A549 (cell line): ENCODE measurements around the gene XRCC4. TPM values are rescaled to one million over a fixed set of nuclear protein-coding genes. Genes with fewer than 3 reads are reported as not detected.

Experiments
- ATAC-seq, 2 experiments: fragments of 200-7000 bp in 1 of 2; fragments of >200 bp in 1 of 2; cut with Nextera tagmentation in 1 of 2; cut with Tn5 transposase in 1 of 2; 3 replicates each; pipeline versions ENCODE4 v1.8.0 to v1.9.1; 2018 to 2020; ENCODE audit warnings: mild to moderate bottlenecking in 1 of 2, moderate library complexity in 1 of 2
- CTCF ChIA-PET: fragments of 300-600 bp; sonication (Branson Sonifier 250); formaldehyde crosslinking; extraction: SDS; loops from one replicate; lab custom pipeline; 2021; ENCODE audit warnings: antibody characterized with exemption, inconsistent platforms; lab: Yijun Ruan, JAX
- POLR2A ChIA-PET: fragments of 350-600 bp; formaldehyde crosslinking; extraction: SDS; loops from one replicate; lab custom pipeline; 2021; ENCODE audit warnings: antibody characterized with exemption, inconsistent platforms; lab: Yijun Ruan, JAX
- DNase-seq, 2 experiments: peaks; one replicate each; pipeline versions ENCODE4 v3.0.0 to v3.0.0-alpha.2; 2011 to 2016; ENCODE audit warnings: low read depth in 1 of 2, low spot score in 1 of 2
- FAIRE-seq: peaks from 2 replicates; lab custom pipeline; 2011; peaks lifted over from hg19 to GRCh38; lab: Jason Lieb, UNC
- H3K27ac ChIP-seq, 2 experiments: fragments of >200 bp; sonication (Bioruptor Twin); formaldehyde crosslinking; 3 replicates each; pipeline ENCODE4 v1.5.1; 2016 to 2017
- H3K4me1 ChIP-seq: fragments of >200 bp; sonication (Bioruptor Twin); formaldehyde crosslinking; 3 replicates; pipeline ENCODE4 v1.6.1; 2016
- H3K4me2 ChIP-seq: fragments of >200 bp; sonication (Bioruptor Twin); formaldehyde crosslinking; 3 replicates; pipeline ENCODE4 v1.6.1; 2016
- H3K4me3 ChIP-seq: fragments of >200 bp; sonication (Bioruptor Twin); formaldehyde crosslinking; 3 replicates; pipeline ENCODE4 v1.5.1; 2016
- H3K9me3 ChIP-seq: fragments of >200 bp; sonication (Bioruptor Twin); formaldehyde crosslinking; 3 replicates; pipeline ENCODE4 v1.6.1; 2016
- CBX2 ChIP-seq: fragments of 200-600 bp; sonication (generic); IDR thresholded peaks from 2 replicates; pipeline ENCODE4 v1.6.1; 2016; ENCODE audit warnings: low read depth, mild to moderate bottlenecking, borderline replicate concordance
- CHD4 ChIP-seq: fragments of 200-600 bp; sonication (generic); IDR thresholded peaks from 2 replicates; pipeline ENCODE4 v1.6.1; 2016; ENCODE audit warnings: antibody characterized with exemption, mild to moderate bottlenecking, borderline replicate concordance
- KDM5A ChIP-seq: fragments of 200-600 bp; sonication (generic); IDR thresholded peaks from 2 replicates; pipeline ENCODE4 v1.6.1; 2016; ENCODE audit warnings: antibody characterized with exemption, mild to moderate bottlenecking
- MAFK ChIP-seq: fragments of 450-650 bp; IDR thresholded peaks from 2 replicates; pipeline ENCODE4 v1.6.1; 2014; ENCODE audit not compliant: partially characterized antibody
- NFE2L2 ChIP-seq: fragments of 150-350 bp; conservative IDR thresholded peaks from 2 replicates; pipeline ENCODE4 v1.6.1; 2014; ENCODE audit warnings: low read length
- NR3C1 ChIP-seq: fragments of >200 bp; sonication (Bioruptor Twin); formaldehyde crosslinking; IDR thresholded peaks from 3 replicates; pipeline ENCODE4 v1.6.1; 2017
- RAD21 ChIP-seq, 2 experiments: fragments of >200 bp in 1 of 2; sonication (Bioruptor Twin) in 1 of 2; formaldehyde crosslinking in 1 of 2; IDR thresholded peaks in 1 of 2; conservative IDR thresholded peaks in 1 of 2; 2 replicates in 1 of 2; 3 replicates in 1 of 2; pipeline ENCODE4 v1.6.1; 2012 to 2018; ENCODE audit warnings: inconsistent platforms in 1 of 2
- SMC3 ChIP-seq: fragments of >200 bp; sonication (Bioruptor Twin); formaldehyde crosslinking; IDR thresholded peaks from 3 replicates; pipeline ENCODE4 v1.6.1; 2018; ENCODE audit warnings: inconsistent platforms
- TP53 ChIP-seq: fragments of 250-450 bp; sonication (Bioruptor Pico); IDR thresholded peaks from 2 replicates; pipeline ENCODE4 v1.5.0; 2021; ENCODE audit warnings: mild to moderate bottlenecking, moderate library complexity
- ZNF302 ChIP-seq: fragments of 250-450 bp; sonication (Bioruptor Pico); IDR thresholded peaks from 2 replicates; pipeline ENCODE4 v1.9.0; 2021; ENCODE audit warnings: inconsistent platforms, mild to moderate bottlenecking, moderate library complexity
- WGBS: methylation state at CpG from one replicate; pipeline ENCODE4 v1.1.6; 2017; ENCODE audit errors: missing lambda C conversion rate; 5-methylcytosine and 5-hydroxymethylcytosine counted together
- polyA plus RNA-seq, 4 experiments: library from polyadenylated mRNA; depleted of rRNA in 3 of 4; stranded (reverse); fragments of >200 nt; fragmentation: RNase III in 1 of 4; extraction: RNeasy Plus Mini Kit Qiagen cat#74134 plus additional on column Dnase treatment in 1 of 4; gene quantifications; 2 replicates in 3 of 4; 3 replicates in 1 of 4; pipeline ENCODE4 v1.2.3, GENCODE V29; 2011 to 2017
- TF ChIP-seq, protein P1 (sequence below): fragments of >200 bp; sonication (Bioruptor Twin); formaldehyde crosslinking; IDR thresholded peaks from 3 replicates; pipeline ENCODE4 v1.5.1; 2016
- TF ChIP-seq, protein P2 (sequence below): fragments of 250-450 bp; sonication (Bioruptor Pico); IDR thresholded peaks from 2 replicates; pipeline ENCODE4 v1.5.0; 2021; ENCODE audit warnings: mild to moderate bottlenecking, moderate library complexity, borderline replicate concordance
- TF ChIP-seq, protein P3 (sequence below): IDR thresholded peaks from 2 replicates; pipeline ENCODE4 v1.6.1; 2012
- TF ChIP-seq, protein P4 (sequence below): fragments of 200-600 bp; sonication (generic); IDR thresholded peaks from 2 replicates; pipeline ENCODE4 v1.6.1; 2016; ENCODE audit warnings: antibody characterized with exemption, mild to moderate bottlenecking, moderate library complexity
- TF ChIP-seq, protein P5 (sequence below): fragments of 450-650 bp; IDR thresholded peaks from 2 replicates; pipeline ENCODE4 v1.6.1; 2014; ENCODE audit warnings: antibody characterized with exemption
- TF ChIP-seq, protein P6 (sequence below): fragments of >200 bp; sonication (Bioruptor Twin); formaldehyde crosslinking; IDR thresholded peaks from 3 replicates; pipeline ENCODE4 v1.6.1; 2016

Gene XRCC4
- polyA plus RNA-seq, 2 of the 4 experiments (the other 2 are of a cell fraction) = 14.3 to 14.8 TPM

DNA sequence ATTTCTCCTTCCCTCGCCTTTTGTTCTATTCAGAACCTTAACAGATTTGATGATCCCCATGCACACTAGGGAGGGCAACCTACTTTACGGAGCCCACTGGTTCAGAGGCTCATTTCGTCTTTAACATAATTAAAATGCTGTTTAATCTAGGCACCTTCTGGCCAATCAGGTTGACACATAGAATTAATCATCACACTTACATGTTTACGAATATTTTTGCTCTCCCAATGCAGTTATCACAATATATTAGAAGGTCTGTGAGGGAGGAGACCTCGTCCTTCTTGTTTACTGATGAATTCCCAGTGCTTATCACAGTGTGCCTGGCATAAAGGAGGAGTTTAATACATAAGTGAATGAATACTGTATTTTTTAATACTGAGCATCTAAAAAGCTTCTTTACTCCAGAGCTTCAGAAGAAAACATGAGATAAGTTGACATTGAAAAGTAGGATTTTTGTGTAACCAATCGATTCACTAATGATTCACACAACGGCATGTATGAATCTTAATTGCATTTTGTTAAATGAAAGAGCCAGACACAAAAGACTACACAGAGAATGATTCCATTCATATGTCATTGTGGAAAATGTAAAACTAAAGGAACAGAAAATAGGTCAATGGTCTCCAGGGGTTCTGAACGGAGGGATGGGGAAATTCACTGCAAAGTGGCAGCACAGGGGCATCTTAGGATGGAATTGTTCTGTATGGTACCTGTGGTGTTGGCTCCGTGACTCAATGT is 315.6 kb downstream of the XRCC4 start:
- no peak for ATAC-seq
- no peaks in the 10 kb centered on the region for H3K9me3 ChIP-seq
- no peak for FAIRE-seq
- DNase-seq = no peak
- no peak overlapping the region for H3K4me2 ChIP-seq
- TF ChIP-seq, protein P1, sequence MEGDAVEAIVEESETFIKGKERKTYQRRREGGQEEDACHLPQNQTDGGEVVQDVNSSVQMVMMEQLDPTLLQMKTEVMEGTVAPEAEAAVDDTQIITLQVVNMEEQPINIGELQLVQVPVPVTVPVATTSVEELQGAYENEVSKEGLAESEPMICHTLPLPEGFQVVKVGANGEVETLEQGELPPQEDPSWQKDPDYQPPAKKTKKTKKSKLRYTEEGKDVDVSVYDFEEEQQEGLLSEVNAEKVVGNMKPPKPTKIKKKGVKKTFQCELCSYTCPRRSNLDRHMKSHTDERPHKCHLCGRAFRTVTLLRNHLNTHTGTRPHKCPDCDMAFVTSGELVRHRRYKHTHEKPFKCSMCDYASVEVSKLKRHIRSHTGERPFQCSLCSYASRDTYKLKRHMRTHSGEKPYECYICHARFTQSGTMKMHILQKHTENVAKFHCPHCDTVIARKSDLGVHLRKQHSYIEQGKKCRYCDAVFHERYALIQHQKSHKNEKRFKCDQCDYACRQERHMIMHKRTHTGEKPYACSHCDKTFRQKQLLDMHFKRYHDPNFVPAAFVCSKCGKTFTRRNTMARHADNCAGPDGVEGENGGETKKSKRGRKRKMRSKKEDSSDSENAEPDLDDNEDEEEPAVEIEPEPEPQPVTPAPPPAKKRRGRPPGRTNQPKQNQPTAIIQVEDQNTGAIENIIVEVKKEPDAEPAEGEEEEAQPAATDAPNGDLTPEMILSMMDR = no peak
- TF ChIP-seq, protein P2, sequence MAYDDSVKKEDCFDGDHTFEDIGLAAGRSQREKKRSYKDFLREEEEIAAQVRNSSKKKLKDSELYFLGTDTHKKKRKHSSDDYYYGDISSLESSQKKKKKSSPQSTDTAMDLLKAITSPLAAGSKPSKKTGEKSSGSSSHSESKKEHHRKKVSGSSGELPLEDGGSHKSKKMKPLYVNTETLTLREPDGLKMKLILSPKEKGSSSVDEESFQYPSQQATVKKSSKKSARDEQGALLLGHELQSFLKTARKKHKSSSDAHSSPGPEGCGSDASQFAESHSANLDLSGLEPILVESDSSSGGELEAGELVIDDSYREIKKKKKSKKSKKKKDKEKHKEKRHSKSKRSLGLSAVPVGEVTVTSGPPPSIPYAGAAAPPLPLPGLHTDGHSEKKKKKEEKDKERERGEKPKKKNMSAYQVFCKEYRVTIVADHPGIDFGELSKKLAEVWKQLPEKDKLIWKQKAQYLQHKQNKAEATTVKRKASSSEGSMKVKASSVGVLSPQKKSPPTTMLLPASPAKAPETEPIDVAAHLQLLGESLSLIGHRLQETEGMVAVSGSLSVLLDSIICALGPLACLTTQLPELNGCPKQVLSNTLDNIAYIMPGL (CRISPR knock-in tag) = no peak
- TF ChIP-seq TP53 (CRISPR knock-in tag) = no peak
- no peak for TF ChIP-seq SMC3
- TF ChIP-seq CHD4 = no peak
- no peak for TF ChIP-seq ZNF302
- TF ChIP-seq CBX2 = no peak
- TF ChIP-seq RAD21 (conservative IDR thresholded peaks at IDR 0.05 in 1 of 2, IDR thresholded peaks at IDR 0.05 in 1 of 2) = no peak
- TF ChIP-seq NFE2L2 = no peak
- TF ChIP-seq KDM5A = no peak
- TF ChIP-seq NR3C1 = no peak
- TF ChIP-seq, all 56 proteins: peak for 0
- ChIA-PET POLR2A (no interaction called here), CTCF (interaction anchor here (1.7 kb wide), 1 partner anchor 10 kb away, joined by 3 read pairs; no protein-coding TSS in a partner anchor)
- 63% methylated on average over 9 of the region's 9 CpGs for WGBS
- peaks cover 8% of the 10 kb centered on the region; the same call in 1 of the 3 replicates for H3K4me1 ChIP-seq
- H3K4me3 ChIP-seq = no peak overlapping the region
- H3K27ac ChIP-seq = no peak overlapping the region

DNA sequence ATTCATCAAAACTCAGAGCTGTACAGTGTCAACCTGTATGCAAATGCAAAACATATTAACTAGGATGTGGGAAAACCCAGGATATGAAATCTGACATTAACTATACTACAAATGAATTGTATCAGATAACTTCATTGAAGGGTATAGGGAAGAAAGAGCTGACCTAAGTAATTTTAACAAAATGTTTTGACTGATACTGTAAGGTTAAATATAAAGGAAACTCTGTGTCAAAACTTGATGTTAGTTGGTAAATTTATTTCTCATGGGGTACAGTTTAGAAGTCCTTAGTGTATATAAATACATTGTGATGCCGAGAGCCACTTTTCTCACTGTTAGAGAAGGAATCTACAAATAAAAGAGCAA is 316.1 kb downstream of the XRCC4 start:
- no peak for ATAC-seq
- Histone ChIP-seq H3K4me2 (no peak overlapping the region), H3K4me1 (peaks cover 4% of the 10 kb centered on the region; the same call in 1 of the 3 replicates), H3K4me3 (no peak overlapping the region), H3K9me3 (no peaks in the 10 kb centered on the region), H3K27ac (no peak overlapping the region)
- CTCF ChIA-PET = interaction anchor here (1.7 kb wide), 1 partner anchor 10 kb away, joined by 3 read pairs; no protein-coding TSS in a partner anchor
- 83% methylated on average over 1 of the region's 1 CpG for WGBS
- POLR2A ChIA-PET = no interaction called here
- DNase-seq = no peak
- no peak for FAIRE-seq
- TF ChIP-seq MAFK = peak; percentile 72
- TF ChIP-seq, protein P3, sequence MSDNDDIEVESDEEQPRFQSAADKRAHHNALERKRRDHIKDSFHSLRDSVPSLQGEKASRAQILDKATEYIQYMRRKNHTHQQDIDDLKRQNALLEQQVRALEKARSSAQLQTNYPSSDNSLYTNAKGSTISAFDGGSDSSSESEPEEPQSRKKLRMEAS = no peak

DNA sequence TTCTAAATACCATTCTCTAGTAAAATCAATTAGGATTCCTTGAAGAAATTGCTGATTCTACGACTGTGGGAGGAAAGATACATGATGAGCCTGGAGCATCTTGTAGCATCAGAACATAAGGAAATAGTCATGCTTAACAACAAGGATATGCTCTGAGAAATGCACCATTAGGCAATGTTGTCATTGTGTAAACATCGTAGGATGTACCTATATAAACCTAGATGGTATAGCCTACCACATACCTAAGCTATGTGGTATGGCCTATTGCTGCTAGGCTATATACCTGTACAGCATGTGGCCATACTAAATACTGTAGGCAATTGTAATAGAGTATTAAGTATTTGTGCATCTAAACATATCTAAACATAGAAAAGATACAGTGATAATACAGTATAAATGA is 316.8 kb downstream of the XRCC4 start:
- TF ChIP-seq, protein P4, sequence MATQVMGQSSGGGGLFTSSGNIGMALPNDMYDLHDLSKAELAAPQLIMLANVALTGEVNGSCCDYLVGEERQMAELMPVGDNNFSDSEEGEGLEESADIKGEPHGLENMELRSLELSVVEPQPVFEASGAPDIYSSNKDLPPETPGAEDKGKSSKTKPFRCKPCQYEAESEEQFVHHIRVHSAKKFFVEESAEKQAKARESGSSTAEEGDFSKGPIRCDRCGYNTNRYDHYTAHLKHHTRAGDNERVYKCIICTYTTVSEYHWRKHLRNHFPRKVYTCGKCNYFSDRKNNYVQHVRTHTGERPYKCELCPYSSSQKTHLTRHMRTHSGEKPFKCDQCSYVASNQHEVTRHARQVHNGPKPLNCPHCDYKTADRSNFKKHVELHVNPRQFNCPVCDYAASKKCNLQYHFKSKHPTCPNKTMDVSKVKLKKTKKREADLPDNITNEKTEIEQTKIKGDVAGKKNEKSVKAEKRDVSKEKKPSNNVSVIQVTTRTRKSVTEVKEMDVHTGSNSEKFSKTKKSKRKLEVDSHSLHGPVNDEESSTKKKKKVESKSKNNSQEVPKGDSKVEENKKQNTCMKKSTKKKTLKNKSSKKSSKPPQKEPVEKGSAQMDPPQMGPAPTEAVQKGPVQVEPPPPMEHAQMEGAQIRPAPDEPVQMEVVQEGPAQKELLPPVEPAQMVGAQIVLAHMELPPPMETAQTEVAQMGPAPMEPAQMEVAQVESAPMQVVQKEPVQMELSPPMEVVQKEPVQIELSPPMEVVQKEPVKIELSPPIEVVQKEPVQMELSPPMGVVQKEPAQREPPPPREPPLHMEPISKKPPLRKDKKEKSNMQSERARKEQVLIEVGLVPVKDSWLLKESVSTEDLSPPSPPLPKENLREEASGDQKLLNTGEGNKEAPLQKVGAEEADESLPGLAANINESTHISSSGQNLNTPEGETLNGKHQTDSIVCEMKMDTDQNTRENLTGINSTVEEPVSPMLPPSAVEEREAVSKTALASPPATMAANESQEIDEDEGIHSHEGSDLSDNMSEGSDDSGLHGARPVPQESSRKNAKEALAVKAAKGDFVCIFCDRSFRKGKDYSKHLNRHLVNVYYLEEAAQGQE = no peak
- TF ChIP-seq TP53 (CRISPR knock-in tag) = no peak
- TF ChIP-seq, protein P5, sequence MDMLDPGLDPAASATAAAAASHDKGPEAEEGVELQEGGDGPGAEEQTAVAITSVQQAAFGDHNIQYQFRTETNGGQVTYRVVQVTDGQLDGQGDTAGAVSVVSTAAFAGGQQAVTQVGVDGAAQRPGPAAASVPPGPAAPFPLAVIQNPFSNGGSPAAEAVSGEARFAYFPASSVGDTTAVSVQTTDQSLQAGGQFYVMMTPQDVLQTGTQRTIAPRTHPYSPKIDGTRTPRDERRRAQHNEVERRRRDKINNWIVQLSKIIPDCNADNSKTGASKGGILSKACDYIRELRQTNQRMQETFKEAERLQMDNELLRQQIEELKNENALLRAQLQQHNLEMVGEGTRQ = no peak
- TF ChIP-seq, protein P6, sequence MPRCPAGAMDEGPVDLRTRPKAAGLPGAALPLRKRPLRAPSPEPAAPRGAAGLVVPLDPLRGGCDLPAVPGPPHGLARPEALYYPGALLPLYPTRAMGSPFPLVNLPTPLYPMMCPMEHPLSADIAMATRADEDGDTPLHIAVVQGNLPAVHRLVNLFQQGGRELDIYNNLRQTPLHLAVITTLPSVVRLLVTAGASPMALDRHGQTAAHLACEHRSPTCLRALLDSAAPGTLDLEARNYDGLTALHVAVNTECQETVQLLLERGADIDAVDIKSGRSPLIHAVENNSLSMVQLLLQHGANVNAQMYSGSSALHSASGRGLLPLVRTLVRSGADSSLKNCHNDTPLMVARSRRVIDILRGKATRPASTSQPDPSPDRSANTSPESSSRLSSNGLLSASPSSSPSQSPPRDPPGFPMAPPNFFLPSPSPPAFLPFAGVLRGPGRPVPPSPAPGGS = no peak

More for the DNA sequence above, 316.8 kb downstream of the XRCC4 start:
- FAIRE-seq = no peak
- Histone ChIP-seq H3K4me3 (no peak overlapping the region), H3K27ac (no peak overlapping the region), H3K9me3 (no peaks in the 10 kb centered on the region), H3K4me2 (no peak overlapping the region), H3K4me1 (no peaks in the 10 kb centered on the region)
- ChIA-PET POLR2A (no interaction called here), CTCF (interaction anchor here (1.7 kb wide), 1 partner anchor 9 kb away, joined by 3 read pairs; no protein-coding TSS in a partner anchor)
- 42% methylated on average over 2 of the region's 2 CpGs for WGBS
- ATAC-seq = no peak
- no peak for DNase-seq
